Forelimb muscle (tissue), 1 donor: ENCODE data around the gene NME7. TPM values are rescaled to one million over a fixed set of nuclear protein-coding genes. Genes with fewer than 3 reads are reported as not detected.
"Not testable (repeated sequence)": the region's sequence is repeated elsewhere in the genome, so short reads cannot be mapped to it uniquely, and the experiment has no call there.

Source experiments
- DNase-seq: peaks from one replicate; pipeline ENCODE4 v3.0.0-alpha.2; 2013; ENCODE audit warnings: low read depth
- polyA plus RNA-seq: library from polyadenylated mRNA; unstranded; fragments of 120-200 nt; gene quantifications from one replicate; pipeline ENCODE4 v1.2.1, GENCODE V29; 2013; ENCODE audit not compliant: insufficient read length

The NME7 gene, protein sequence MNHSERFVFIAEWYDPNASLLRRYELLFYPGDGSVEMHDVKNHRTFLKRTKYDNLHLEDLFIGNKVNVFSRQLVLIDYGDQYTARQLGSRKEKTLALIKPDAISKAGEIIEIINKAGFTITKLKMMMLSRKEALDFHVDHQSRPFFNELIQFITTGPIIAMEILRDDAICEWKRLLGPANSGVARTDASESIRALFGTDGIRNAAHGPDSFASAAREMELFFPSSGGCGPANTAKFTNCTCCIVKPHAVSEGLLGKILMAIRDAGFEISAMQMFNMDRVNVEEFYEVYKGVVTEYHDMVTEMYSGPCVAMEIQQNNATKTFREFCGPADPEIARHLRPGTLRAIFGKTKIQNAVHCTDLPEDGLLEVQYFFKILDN
- polyA plus RNA-seq: 15.7 TPM

- DNase-seq: peak; percentile 96
These were observed at the start of gene NME7, which contains the start of gene BLZF1 for GRCh38 chr1:169367686-169368405. NME7 (minus strand) TSS chr1:169367797; CDS start chr1:169367710, 87 bp downstream. BLZF1 (plus strand) TSS chr1:169368195; CDS start chr1:169369523, 1,328 bp downstream.

DNA sequence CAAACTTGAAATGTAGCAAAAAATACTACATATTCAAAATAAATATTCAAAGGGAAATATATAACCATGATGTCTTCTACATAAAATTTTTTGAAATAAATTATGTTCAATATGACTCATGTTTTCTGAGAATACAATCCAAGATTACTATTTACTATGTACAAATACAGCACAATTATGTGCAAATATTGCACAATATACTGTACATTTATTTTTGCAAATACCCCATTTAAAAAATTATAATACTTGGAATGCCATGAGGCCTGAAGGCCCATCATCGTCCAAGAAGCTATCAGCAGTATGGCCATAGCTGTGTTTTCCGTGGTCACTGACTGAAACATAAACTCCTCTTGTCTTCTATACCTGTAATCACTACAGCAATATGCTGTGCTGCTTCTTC lies 47.4 kb upstream of the NME7 start:
- DNase-seq: no peak

- DNase-seq: not testable (repeated sequence)
These were observed 40.7 kb upstream of the NME7 start for GRCh38 chr1:169408340-169408739.

DNA sequence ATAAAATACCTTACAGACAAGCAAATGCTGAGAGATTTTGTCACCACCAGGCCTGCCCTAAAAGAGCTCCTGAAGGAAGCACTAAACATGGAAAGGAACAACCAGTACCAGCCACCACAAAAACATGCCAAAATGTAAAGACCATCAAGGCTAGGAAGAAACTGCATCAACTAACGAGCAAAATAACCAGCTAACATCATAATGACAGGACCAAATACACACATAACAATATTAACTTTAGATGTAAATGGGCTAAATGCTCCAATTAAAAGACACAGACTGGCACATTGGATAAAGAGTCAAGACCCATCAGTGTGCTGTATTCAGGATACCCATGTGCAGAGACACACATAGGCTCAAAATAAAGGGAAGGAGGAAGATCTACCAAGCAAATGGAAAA lies 35.0 kb upstream of the NME7 start:
- not testable (repeated sequence) for DNase-seq

DNA sequence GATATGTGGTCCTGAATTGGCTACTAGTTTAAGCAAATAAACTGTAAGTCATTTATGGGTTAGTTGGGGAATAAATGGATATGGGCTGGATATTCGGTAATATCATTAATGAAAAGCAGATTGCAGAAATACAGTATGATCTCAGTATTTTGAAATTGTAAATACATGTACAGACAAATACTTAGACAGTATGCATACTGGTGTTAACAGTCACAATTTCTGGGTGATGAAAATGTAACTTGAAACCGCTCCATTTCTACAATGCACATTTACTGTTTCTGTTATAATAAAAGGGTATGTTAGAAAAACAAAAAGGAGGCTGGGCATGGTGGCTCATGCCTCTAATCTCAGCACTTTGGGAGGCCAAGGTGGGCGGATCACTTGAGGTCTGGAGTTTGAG lies 28.4 kb upstream of the NME7 start:
- no peak for DNase-seq

DNA sequence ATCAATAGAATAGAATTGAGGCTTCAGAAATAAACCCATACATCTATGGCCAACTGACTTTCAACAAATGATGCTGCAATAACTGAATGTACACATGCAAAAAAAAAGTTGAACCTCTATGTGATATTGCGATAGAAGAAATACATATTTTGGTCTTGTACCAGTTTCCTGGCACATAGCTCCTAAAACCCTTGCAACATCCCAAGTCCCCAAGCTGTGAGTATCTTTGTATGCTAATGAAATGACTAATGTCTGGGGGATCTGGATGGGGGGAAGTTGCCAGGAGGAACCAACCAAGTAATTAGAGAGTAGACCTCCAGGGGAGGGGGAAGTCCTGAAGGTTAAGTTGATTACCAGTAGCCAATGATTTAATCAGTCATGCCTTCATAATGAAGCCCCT lies 24.8 kb upstream of the NME7 start:
- DNase-seq: no peak

DNA sequence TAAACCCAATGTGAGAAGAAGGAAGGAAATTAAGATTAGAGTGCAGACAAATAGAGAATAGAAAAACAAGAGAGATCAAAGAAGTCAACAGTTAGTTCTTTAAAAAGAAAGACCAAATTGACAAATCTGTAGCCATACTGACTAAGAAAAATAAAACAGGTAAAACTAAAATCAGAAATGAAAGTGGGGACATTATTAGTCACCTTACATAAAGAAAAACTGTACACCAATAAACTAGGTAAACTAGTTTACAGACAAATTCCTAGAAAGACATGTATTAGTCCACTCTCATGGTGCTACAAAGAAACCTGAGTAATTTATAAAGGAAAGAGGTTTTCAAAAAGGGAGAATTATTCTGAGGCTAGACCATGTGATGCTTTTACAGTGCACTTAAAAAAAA lies 22.7 kb upstream of the NME7 start:
- no peak for DNase-seq

DNA sequence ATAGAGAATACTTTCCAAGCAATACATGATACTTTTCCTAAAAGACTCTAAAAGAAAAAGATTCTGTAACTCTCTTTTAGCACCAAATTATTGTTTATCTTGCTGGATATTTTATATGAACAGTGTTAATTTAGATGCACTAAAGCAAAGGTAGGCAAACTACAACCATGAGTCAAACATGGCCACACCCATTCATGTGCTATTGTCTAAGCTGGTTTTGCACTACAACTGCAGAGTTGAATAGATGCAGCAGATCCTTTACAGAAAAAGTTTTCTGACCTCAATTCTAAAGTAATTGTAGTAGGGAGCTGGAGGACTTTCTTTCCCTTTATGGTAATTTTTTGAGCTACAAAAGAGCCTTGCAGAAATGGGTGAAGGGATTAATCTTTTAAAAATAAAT lies 19.8 kb upstream of the NME7 start:
- DNase-seq: no peak

DNA sequence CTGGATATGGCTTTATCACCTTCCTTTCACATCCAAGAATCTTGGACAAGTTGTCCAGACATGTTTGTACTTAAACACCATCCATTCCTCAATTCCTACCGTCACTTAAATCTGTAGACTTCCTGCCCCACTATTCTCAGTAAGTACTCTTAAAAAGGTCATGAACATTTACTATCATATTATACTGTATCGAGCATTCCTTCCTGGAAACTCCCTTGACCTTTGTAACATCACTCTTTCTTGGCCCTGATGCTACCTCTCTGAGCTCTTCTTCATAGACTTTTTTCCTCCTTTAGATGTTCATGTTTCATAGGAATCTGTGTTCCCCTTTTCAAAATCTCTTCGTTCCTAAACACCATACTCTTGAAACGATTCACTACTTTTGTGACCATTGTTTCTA lies 15.9 kb upstream of the NME7 start:
- no peak for DNase-seq

GRCh38 chr1:169381162-169381561 lies 13.6 kb upstream of the NME7 start:
- DNase-seq: no peak

DNA sequence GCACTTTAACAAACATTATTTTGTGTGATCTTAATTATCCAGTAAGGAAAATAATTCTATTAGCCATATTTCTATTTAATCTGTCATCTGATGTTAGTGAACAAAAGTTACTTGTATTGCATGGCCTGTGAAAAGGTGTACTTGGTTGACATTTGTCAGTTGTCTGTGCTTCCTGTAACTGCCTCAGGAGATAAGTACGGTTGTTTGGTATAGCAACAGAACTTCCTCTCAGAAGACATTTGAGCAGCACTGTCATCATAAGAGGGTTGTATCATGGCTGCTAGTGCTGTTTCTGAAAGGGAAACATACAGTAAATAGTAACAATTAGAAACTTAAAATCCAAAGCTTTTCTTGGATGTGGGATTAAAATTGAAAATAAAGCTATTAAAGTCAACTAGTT lies 3.8 kb upstream of the NME7 start:
- no peak for DNase-seq

DNA sequence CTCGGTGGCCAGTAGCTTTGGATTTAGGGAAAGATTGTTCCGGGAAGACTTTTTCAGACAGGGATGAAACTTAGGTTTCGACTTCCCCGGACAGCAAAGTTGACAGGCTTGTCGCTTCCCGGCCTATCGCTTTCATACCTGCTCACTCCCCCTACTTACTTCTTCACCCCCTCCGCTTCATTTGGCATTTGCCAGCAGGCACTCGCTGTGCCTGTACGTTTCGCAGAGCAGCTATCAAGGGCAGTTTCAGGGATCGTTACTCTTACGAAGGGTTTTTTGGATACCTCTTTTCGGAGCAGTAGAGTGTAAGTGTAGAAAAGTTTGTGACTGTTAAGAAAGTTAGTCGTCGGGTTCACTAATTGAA lies 791 bp upstream of the NME7 start:
- DNase-seq: no peak

DNA sequence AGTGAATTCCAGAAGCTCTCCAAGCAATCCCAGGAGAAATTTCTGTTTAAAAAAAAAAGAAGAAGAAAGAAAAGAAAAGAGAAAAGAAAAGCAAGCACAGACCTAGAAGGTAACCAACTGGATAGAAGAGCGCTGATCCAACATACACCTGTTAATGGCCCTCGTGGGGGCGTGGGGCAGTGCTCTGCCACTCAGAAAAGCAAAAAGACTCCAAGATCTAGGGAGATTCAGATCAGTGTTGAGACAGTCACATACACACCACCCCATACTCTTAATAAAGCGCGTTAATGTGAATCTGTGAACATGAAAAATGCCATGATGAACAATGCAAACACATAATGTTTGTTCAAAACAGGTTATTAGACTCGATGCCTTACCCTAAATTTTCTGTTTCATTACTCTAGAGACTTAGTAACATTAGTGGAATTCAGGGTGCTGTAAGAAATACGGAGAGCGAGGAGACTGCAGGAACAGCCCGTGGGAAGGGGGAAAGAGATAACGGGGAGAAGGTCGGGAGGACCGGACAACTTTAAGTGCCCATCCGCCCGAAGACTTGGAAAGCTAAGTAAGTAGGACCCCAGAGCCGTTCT lies 406 bp downstream of the NME7 start:
- DNase-seq: no peak

DNA sequence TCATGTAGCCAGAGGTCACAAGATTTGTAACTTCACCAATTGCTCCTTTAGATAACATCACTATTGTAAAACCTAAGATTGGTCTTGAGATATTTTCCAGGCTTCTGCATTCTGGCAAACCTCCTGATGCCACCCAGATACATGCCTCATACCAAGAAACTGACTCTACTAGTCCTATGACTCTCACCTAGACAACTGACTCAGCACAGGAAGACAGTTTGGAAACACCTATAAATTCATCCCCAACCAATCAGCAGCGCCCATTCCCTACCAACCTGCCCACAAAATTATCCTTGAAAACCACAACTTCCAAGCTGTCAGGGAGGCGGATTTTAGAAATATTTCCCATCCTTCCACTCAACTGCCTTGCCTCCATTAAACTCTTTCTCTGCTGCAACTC lies 2.6 kb downstream of the NME7 start:
- no peak for DNase-seq

DNA sequence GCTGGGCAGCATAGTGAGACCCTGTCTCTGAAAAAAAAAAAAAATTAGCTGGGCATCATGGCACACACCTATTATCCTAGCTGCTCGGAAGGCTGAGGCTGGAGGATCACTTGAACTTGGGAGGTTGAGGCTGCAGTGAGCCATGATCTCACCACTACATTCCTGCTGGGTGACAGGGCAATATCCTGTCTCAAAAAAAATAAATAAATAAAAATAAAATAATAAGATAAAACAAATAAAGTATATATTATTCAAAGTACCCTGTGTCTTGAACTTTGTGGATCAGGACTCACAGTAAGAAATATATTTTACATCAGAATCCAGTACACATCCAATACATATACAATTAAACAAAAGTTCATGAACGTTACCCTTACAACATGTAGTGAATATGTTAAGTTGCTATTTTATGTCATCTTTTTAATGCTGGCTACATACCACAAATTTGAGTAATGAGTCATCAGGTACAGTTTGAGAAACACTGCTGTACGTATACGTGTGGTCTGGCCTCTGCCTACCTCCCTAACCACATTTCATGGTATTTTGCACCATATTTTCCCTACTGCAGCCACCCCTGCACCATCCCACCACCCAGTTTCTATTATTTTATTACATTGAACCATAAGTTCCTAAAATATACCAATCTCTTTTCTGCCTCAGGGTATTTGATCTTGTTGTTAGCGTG lies 4.4 kb downstream of the NME7 start:
- DNase-seq: no peak

DNA sequence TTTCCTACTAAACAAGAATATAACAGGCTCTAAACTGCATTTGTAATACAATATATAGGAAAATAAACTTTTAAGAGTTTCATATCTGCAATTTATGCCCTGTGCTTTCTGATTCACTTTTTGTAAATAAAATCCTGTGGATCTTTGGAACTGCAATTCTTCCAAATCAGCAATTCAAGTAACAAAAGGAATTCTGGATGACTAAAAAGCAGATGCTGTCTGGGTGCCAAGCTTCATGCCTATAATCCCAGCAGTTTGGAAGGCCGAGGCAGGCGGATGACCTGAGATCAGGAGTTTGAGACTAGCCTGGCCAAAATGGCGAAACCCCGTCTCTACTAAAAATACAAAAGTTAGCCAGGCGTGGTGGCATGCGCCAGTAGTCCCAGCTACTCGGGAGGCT lies 6.3 kb downstream of the NME7 start:
- DNase-seq: no peak

- no peak for DNase-seq
These were observed 7.2 kb downstream of the NME7 start for GRCh38 chr1:169360415-169360814.

DNA sequence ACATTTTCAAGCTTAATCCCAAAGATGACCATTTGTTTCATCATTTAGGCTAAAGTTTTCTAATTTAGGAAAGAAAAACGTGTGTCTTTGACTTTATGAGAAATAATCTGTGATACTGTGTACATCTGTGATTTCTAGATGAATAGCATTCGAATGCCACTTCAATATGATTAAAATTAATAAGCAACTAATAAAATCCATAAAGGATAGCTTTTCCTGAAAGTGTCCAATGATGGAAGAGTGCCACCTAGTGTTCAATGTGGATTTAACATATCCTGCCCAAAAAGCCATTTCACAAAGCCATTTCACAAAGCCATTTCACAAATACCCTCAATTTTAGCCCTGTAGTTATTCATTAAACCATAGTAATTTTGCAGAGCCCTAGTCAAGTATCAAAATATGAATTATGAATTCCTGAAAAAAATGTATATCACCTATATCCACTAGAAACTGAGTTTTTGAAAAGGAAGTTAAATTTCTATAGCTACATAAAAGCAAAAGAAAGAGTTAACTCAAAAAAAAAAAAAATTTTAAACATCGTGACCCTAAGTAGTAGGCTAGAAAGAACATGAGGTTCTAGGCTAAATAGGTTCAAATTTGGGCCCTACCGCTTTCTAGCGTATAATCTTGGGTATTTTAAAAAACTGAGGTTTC lies 19.1 kb downstream of the NME7 start:
- peak; percentile 48 for DNase-seq

GRCh38 chr1:169347688-169348382 lies 19.8 kb downstream of the NME7 start:
- DNase-seq: no peak

DNA sequence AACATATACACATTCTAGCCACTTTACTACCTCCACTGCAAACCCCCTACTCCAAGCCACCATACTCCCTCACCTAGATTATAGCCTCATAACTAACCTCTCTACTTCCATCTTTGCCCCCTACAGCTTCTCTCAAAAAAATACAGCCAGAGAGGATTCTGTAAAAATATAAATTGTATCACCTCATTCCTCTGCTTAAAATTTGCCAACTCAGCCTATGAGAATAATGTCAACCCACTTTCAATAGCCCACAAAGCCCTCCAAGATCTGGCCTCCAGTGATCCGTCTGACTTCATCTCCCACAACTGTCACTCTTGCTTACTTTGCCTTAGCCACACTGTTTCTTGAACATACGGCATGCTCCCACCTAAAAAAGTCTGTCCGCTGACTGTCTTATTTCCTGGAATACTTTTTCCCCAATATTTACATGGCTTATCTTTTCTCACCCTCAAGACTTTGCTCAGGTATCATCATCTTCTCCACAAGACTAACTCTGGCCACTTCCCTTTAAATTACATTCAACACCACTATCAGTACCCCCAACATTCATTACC lies 21.5 kb downstream of the NME7 start:
- no peak for DNase-seq

DNA sequence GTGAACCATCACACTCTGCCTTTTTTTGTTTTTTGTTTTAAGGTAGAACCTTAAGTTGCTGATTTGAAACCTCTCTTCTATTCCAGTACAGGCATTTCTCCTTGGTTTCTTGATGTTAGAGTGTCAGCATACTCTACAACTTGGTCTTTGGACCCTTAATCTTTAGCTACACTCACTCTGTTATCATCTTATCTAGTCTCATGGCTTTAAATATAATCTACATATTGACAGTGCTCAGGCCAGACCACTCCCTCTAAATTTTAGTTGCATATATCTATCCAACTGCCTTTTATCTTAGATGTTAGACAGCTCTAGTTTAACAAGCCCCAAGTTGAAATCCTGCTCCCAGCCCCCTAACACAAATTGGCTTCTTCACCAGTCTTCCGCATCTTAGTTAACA lies 22.1 kb downstream of the NME7 start:
- DNase-seq: no peak
